Subcutaneous adipose tissue (tissue), 4 donors: ENCODE measurements around the gene FASTK. TPM values are rescaled to one million over a fixed set of nuclear protein-coding genes. Genes with fewer than 3 reads are reported as not detected.

ENCODE experiments used
- total RNA-seq, 4 donors: library from RNA; depleted of rRNA; stranded (reverse); fragments of >200 nt; gene quantifications; one replicate each; pipeline ENCODE4 v1.1.0, GENCODE V29; 2016
- TF ChIP-seq, protein P1 (sequence below): fragments of 450-650 bp; IDR thresholded peaks from one replicate; pipeline ENCODE4 v1.5.1; 2016; ENCODE audit warnings: low read depth, mild to moderate bottlenecking, control low read depth, antibody characterized with exemption, moderate library complexity

FASTK gene
- total RNA-seq, 4 donors from 2014 or later: 36.8 to 88.9 (median 44.0) TPM

DNA sequence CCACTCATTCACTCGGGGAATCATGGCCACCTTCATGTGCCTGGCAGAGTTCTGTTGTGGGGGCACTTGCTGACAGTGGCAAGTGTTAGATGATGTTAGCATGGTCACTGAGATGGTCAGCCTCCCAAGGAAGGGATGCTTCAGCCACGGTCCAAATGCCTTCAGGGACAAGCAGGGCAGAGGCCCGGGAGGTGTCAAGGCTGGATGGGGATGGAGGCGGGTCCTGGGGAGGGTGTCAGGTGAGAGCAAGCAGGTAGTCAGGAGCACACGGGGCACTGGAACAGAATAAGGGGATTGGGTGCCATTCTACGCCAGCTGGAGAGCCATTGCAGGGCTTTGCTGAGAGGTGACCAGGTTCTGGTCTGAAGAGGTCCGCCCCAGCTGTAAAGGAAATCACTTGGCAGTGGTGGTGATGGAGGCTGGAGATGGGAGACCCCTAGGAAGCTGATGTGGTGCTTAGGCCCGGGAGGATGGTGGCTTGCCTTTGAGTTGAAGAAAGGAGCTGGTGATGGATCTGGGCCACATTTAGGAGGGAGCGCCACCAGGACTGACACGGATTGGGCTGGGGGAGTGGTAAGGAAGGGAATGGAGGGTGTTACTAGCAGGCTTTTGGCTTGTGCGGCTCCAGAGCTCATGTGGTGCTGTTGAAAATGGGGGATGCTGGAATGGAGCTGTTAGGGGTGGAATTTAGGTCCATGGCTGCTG lies 29.8 kb upstream of the FASTK start:
- TF ChIP-seq, protein P1, sequence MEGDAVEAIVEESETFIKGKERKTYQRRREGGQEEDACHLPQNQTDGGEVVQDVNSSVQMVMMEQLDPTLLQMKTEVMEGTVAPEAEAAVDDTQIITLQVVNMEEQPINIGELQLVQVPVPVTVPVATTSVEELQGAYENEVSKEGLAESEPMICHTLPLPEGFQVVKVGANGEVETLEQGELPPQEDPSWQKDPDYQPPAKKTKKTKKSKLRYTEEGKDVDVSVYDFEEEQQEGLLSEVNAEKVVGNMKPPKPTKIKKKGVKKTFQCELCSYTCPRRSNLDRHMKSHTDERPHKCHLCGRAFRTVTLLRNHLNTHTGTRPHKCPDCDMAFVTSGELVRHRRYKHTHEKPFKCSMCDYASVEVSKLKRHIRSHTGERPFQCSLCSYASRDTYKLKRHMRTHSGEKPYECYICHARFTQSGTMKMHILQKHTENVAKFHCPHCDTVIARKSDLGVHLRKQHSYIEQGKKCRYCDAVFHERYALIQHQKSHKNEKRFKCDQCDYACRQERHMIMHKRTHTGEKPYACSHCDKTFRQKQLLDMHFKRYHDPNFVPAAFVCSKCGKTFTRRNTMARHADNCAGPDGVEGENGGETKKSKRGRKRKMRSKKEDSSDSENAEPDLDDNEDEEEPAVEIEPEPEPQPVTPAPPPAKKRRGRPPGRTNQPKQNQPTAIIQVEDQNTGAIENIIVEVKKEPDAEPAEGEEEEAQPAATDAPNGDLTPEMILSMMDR: no peak

DNA sequence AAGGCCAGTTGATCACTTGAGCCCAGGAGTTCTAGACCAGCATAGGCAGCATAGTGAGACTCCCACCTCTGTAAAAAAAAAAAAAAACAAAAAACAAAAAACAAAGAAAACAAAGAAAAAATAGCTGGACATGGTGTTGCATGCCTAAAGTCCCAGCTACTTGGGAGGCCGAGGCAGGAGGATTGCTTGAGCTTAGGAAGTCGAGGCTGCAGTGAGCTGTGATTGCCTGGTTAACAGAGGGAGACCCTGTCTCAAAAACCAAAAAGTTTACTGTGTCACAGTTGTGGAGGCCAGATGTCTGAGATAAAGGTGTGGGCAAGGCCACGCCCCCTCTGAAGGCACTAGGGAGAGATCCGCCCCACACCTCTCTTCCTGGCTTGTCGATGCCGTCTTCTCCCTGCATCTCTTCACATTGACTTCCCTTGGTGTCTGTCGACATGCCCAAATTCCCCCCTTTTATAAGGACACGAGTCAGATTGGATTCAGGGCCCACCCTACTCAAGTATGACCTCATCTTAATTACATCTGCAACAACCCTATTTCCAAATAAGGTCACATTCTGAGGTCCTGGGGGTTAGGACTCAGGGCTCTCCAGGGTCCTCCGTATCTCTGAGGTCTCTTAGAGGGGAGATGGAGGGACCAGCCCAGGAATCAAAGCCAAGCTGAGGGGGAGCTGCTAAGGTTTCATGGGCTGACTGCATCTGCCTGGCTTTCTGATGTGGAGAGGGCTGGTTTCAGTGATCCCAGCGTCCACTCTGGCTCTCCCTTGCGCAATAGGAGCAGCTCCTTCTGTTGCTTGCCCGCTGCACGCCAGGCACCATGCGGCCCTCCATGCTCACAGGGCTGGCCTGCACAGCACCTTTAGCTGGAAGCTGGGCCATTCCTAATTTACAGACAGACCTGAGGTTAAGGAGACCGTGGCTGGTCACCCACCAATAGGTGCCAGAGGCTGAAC lies 28.8 kb upstream of the FASTK start:
- TF ChIP-seq, protein P1: no peak

DNA sequence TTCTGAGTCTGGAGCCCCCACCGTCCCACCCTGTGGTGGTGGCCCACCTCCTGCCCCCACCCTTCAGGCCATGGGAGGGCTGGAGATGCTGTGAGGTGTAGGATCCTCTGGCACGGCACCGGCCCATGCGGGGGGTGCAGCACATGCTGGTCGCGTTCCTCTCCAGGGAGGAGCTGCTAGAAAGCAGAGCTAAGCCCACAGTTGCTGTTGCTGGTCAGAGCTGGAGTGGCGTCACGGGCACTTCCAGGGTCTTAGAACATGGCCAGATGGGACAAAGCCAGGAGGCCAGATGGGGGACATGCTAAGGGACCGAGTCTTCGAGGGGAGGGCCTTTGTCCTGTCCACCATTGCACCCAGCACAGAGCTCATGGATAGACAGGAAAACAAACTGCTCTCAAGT lies 27.3 kb upstream of the FASTK start:
- TF ChIP-seq, protein P1: no peak

DNA sequence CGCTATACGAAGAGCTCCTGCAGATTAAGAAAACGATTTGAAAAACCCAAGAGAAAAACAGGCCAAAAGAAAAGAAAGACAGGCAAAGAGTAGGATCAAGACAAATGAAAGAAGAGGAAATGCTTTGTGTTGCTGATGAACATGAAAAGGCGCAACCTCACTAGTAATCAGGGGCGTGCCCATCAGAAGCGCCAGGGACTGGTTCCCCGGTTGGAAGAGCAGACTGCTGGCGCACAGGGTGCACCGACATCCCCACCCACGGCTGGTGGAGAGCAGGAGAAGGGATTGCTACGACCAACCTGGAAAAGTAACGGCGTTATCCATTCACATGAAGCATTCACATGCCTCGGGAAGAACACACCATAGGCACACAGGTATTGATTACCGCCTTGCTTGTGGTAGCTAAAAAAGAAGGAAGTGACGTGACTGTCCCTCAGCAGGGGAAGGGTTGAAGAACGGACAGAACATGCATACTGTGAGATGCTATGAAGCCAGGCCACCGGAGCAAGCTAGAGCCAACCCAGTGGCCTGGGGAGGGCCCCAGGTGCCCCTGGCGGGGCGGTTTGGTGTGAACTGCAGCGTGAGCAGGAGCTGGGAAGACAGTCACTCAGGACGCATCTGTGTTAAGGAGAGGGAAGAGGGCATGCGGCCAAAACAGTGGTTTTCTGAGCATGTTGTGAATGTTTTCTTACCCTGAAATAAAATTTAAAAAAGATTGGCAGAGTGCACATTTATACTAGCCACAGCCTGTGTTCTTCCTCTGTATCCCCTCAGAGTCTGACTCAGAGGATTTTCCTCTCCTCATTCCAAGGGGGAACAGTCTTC lies 24.0 kb upstream of the FASTK start:
- TF ChIP-seq, protein P1: no peak

DNA sequence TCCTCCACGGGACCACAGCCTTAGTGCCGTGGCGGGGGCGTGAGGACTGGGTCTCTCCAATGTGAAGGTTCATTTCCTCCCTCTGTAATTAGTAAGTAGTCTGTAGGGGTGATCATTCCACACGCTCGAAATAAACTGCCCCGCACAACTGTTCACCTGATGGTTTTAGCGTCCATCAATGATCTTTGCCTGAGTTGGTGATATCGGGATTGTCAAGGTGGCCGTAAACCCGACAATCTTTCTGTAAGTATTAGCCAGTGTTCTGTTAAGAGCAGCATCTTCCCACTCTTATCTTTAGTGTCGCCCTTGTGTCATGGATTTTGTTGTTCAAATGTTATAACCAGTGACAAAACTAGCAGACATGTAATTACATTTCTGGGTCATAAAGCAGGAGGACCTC lies 23.4 kb upstream of the FASTK start:
- TF ChIP-seq, protein P1: no peak

DNA sequence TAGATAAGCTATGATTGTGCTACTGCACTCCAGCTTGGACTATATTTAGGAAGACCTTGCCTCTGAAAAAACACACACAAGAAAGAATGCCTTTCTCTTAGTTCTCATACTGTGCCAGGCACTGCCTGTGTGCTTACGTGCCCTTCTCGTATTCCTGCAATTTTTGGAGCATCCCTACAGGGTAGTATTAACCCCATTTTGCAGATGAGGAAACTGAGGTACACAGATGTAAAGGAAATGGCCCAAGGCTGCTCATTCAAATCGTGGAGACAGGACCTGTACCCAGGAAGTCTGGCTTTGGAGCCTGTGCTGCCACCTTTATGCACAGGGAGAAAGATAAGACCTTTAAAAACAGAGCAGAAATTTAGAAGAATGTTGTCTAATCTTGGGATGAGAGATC lies 22.4 kb upstream of the FASTK start:
- TF ChIP-seq, protein P1: no peak
